Esophagus muscularis mucosa (tissue), 4 donors: Measurements from ENCODE around the gene COG5. TPM values are rescaled to one million over a fixed set of nuclear protein-coding genes. Genes with fewer than 3 reads are reported as not detected.

Source experiments
- DNase-seq: peaks from one replicate; pipeline ENCODE4 v3.0.0-alpha.2; 2017; ENCODE audit errors: extremely low spot score
- H3K27ac ChIP-seq, 4 donors: fragments of 200-600 bp; sonication (generic); replicated peaks in 1 of 4; 1 replicate in 3 of 4; 2 replicates in 1 of 4; pipeline ENCODE4 v1.5.1; 2016 to 2019; ENCODE audit warnings: mild to moderate bottlenecking in 1 of 4
- H3K27me3 ChIP-seq, 4 donors: fragments of 200-600 bp; sonication (generic); one replicate each; pipeline versions ENCODE4 v1.5.1 to v1.6.0; 2016 to 2019
- H3K36me3 ChIP-seq, 4 donors: fragments of 200-600 bp; sonication (generic); one replicate each; pipeline ENCODE4 v1.5.1; 2016 to 2019
- H3K4me1 ChIP-seq, 4 donors: fragments of 200-600 bp; sonication (generic); one replicate each; pipeline ENCODE4 v1.5.1; 2016 to 2019
- H3K4me3 ChIP-seq, 4 donors: fragments of 200-600 bp; sonication (generic); 1 replicate in 2 of 4; 2 replicates in 2 of 4; pipeline ENCODE4 v1.5.1; 2016 to 2019; ENCODE audit warnings: mild to moderate bottlenecking in 4 of 4, moderate library complexity in 1 of 4
- H3K9me3 ChIP-seq, 4 donors: fragments of 200-600 bp; sonication (generic); 1 replicate in 3 of 4; 2 replicates in 1 of 4; pipeline ENCODE4 v1.5.1; 2016 to 2019
- CTCF ChIP-seq, 3 experiments: fragments of 200-600 bp in 2 of 3; fragments of 450-650 bp in 1 of 3; sonication (generic) in 2 of 3; IDR thresholded peaks; one replicate each; pipeline ENCODE4 v1.5.1; 2017 to 2019; ENCODE audit warnings: antibody characterized with exemption in 3 of 3, mild to moderate bottlenecking in 2 of 3, moderate library complexity in 1 of 3
- EP300 ChIP-seq: sonication (generic); formaldehyde crosslinking; IDR thresholded peaks from one replicate; pipeline ENCODE4 v1.6.1; 2017; ENCODE audit warnings: antibody characterized with exemption
- POLR2A ChIP-seq: fragments of 450-650 bp; IDR thresholded peaks from one replicate; pipeline ENCODE4 v1.6.1; 2017; ENCODE audit warnings: antibody characterized with exemption, moderate library complexity, mild to moderate bottlenecking, low read depth
- POLR2AphosphoS5 ChIP-seq, 2 donors: sonication (generic); formaldehyde crosslinking; IDR thresholded peaks; one replicate each; pipeline ENCODE4 v1.6.1; 2017; ENCODE audit warnings: antibody characterized with exemption in 2 of 2
- WGBS: methylation state at CpG from one replicate; pipeline ENCODE4 v1.1.5; 2018; 5-methylcytosine and 5-hydroxymethylcytosine counted together
- intact Hi-C: fragments of 100-400 bp; cut with DNase I; formaldehyde crosslinking; loops from one replicate; pipeline ENCODE4 v1.15.1; 2023
- total RNA-seq, 4 donors: library from RNA; depleted of rRNA; stranded (reverse); fragments of >200 nt; gene quantifications; one replicate each; pipeline versions ENCODE4 v1.1.0 to v1.2.1, GENCODE V29; 2016

The COG5 gene
- total RNA-seq, 4 donors from 2014 or later: 20.3 to 33.4 (median 24.9) TPM

- Histone ChIP-seq H3K27ac (no peak overlapping the region), H3K9me3 (no peaks in the 10 kb centered on the region)
Observed at GRCh38 chr7:107597582-107597916, 33.8 kb upstream of the COG5 start.

DNA sequence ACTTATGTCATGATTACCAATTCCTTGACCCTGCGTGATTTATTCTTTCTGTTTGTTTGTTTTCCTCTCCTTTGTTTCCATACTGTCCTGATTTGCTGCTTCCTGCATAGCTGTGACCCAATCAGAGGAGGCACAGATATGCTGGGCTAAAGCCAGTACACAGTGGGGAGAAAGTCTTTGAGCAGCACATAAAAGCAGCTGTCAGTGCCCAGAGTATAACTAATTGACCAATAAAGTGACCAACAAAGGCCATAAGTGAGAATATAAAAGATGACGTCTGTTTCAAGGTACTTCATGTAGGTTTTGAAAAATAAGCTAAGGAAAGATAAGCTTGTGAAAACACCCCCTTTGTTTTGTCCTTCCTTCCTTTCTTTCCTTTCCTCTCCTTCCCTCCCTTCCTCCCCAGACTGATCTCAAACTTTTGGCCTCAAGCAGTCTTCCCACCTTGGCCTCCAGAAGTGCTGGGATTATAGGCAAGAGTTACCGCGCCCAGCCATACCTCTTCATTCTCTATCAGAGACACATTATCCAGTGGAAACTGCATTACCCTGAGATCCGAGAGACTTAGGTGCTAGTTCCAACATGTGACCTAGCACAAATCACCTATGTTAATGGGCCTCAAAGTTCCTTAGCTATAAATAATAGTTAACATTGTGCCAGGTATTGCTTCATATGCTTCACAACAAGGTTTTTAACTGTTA is 33.3 kb upstream of the COG5 start:
- Histone ChIP-seq H3K4me1 (peaks cover 17 to 20% (median 19%) of the 10 kb centered on the region in 4 donors), H3K36me3 (peaks cover 6 to 50% (median 32%) of the 10 kb centered on the region in 4 donors), H3K27me3 (no peaks in the 10 kb centered on the region), H3K27ac (no peak overlapping the region), H3K9me3 (no peaks in the 10 kb centered on the region), H3K4me3 (no peak overlapping the region)
- no peak for DNase-seq
- intact Hi-C loops: no loop called here
- 88% methylated on average over 5 of the region's 5 CpGs for WGBS
- no peak for TF ChIP-seq POLR2AphosphoS5 (IDR thresholded peaks at IDR 0.05)
- TF ChIP-seq POLR2A: no peak
- no peak for TF ChIP-seq EP300
- TF ChIP-seq CTCF (IDR thresholded peaks at IDR 0.05): no peak

More at GRCh38 chr7:107597582-107597916, 33.8 kb upstream of the COG5 start:
- Histone ChIP-seq H3K4me3 (no peak overlapping the region), H3K4me1 (peaks cover 17 to 20% (median 19%) of the 10 kb centered on the region in 4 donors), H3K27me3 (no peaks in the 10 kb centered on the region), H3K36me3 (peaks cover 6 to 55% (median 34%) of the 10 kb centered on the region in 4 donors)
- intact Hi-C loops: no loop called here
- TF ChIP-seq CTCF (IDR thresholded peaks at IDR 0.05): no peak
- TF ChIP-seq POLR2AphosphoS5 (IDR thresholded peaks at IDR 0.05): no peak
- TF ChIP-seq POLR2A: no peak
- TF ChIP-seq EP300: no peak
- no peak for DNase-seq
- 84% methylated on average over 1 of the region's 1 CpG for WGBS

- DNase-seq: no peak
- intact Hi-C loops: no loop called here
- peaks cover 0 to 31% (median 19%) of the 10 kb centered on the region in 4 donors for H3K36me3 ChIP-seq
- no peak overlapping the region for H3K4me3 ChIP-seq
- peaks cover 17 to 32% (median 19%) of the 10 kb centered on the region in 4 donors for H3K4me1 ChIP-seq
- WGBS: 21% methylated on average over 4 of the region's 4 CpGs
- H3K27me3 ChIP-seq: no peaks in the 10 kb centered on the region
- TF ChIP-seq CTCF (IDR thresholded peaks at IDR 0.05): no peak
- no peak for TF ChIP-seq EP300
- TF ChIP-seq POLR2A: no peak
- peak; percentile 47 to 66 for TF ChIP-seq POLR2AphosphoS5 (IDR thresholded peaks at IDR 0.05)
- peak overlapping the region; percentile 68 to 80 (median 73) for H3K27ac ChIP-seq
- H3K9me3 ChIP-seq: no peaks in the 10 kb centered on the region
Observed at GRCh38 chr7:107594961-107595737, 31.4 kb upstream of the COG5 start.

DNA sequence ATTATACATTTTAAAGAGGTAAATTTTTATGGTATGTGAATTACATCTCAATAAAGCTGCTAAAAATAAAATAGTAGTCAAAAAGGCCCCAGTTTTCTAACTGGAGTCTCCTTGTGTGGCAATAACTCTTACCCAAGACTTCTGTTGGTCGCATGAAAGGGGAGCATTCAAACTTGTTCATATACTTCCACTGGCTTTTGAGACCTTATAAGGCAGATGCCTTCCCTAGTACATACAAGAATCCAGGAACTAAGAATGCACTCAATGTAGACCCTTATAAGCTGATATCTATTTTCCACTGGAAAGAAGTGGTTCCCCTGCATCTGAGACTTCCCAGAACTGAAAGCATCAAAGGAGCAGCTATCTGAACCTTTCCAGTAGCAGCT is 29.3 kb upstream of the COG5 start:
- Histone ChIP-seq H3K36me3 (peaks cover 0 to 26% (median 16%) of the 10 kb centered on the region in 4 donors), H3K27me3 (no peaks in the 10 kb centered on the region), H3K9me3 (no peaks in the 10 kb centered on the region), H3K27ac (no peak overlapping the region), H3K4me1 (peaks cover 17 to 32% (median 19%) of the 10 kb centered on the region in 4 donors), H3K4me3 (no peak overlapping the region)
- TF ChIP-seq POLR2A (no peak), EP300 (no peak), POLR2AphosphoS5 (IDR thresholded peaks at IDR 0.05) (no peak), CTCF (IDR thresholded peaks at IDR 0.05) (no peak)
- no peak for DNase-seq
- intact Hi-C loops: no loop called here
- WGBS: 90% methylated on average over 1 of the region's 1 CpG
